Esophagus squamous epithelium (tissue), 5 donors: ENCODE measurements around the gene XAF1. TPM values are rescaled to one million over a fixed set of nuclear protein-coding genes. Genes with fewer than 3 reads are reported as not detected.
"Not testable (repeated sequence)": the region's sequence is repeated elsewhere in the genome, so short reads cannot be mapped to it uniquely, and the experiment has no call there.

Source experiments
- DNase-seq: peaks from one replicate; lab custom pipeline; 2025; lab: John Stamatoyannopoulos, UW
- H3K27ac ChIP-seq, 4 donors: fragments of 200-600 bp; sonication (generic); one replicate each; pipeline ENCODE4 v1.5.1; 2016 to 2019; ENCODE audit warnings: mild to moderate bottlenecking in 1 of 4
- H3K27me3 ChIP-seq, 4 donors: fragments of 200-600 bp; sonication (generic); 1 replicate in 3 of 4; 2 replicates in 1 of 4; pipeline versions ENCODE4 v1.5.1 to v1.6.0; 2017 to 2021; ENCODE audit warnings: antibody characterized with exemption in 1 of 4
- H3K36me3 ChIP-seq, 3 donors: fragments of 200-600 bp; sonication (generic); one replicate each; pipeline ENCODE4 v1.5.1; 2016 to 2019
- H3K4me1 ChIP-seq, 3 donors: fragments of 200-600 bp; sonication (generic); one replicate each; pipeline ENCODE4 v1.5.1; 2017 to 2019
- H3K4me3 ChIP-seq, 4 donors: fragments of 200-600 bp; sonication (generic); 1 replicate in 3 of 4; 2 replicates in 1 of 4; pipeline ENCODE4 v1.5.1; 2016 to 2019; ENCODE audit warnings: mild to moderate bottlenecking in 2 of 4, moderate library complexity in 1 of 4
- H3K9me3 ChIP-seq, 3 donors: fragments of 200-600 bp; sonication (generic); one replicate each; pipeline ENCODE4 v1.5.1; 2016 to 2019
- CTCF ChIP-seq, 6 experiments: fragments of 450-650 bp in 4 of 6; fragments of 200-600 bp in 2 of 6; sonication (generic) in 2 of 6; IDR thresholded peaks; one replicate each; pipeline ENCODE4 v1.5.1; 2016 to 2019; ENCODE audit warnings: antibody characterized with exemption in 6 of 6, mild to moderate bottlenecking in 4 of 6, moderate library complexity in 4 of 6
- POLR2A ChIP-seq, 4 donors: fragments of 450-650 bp; IDR thresholded peaks; one replicate each; pipeline ENCODE4 v1.6.1; 2017; ENCODE audit warnings: antibody characterized with exemption in 4 of 4, mild to moderate bottlenecking in 4 of 4, moderate library complexity in 3 of 4
- whole genome bisulfite sequencing, 2 donors: methylation state at CpG; one replicate each; pipeline ENCODE4 v1.1.5; 2018; 5-methylcytosine and 5-hydroxymethylcytosine counted together
- intact Hi-C: fragments of 100-400 bp; cut with DNase I; formaldehyde crosslinking; loops from one replicate; pipeline ENCODE4 v1.15.0; 2022
- total RNA-seq, 4 donors: library from RNA; depleted of rRNA; stranded (reverse); fragments of >200 nt; gene quantifications; one replicate each; pipeline ENCODE4 v1.1.0, GENCODE V29; 2016
- donor health status: DM: yes; HTN: yes; CAD: no.

XAF1 gene
- total RNA-seq, 4 donors from 2014 or later, result 6.9 to 24.0 (median 15.5) TPM

GRCh38 chr17:6721744-6722143 lies 34.1 kb upstream of the XAF1 start:
- Histone ChIP-seq H3K9me3 (no peaks in the 10 kb centered on the region), H3K4me3 (no peak overlapping the region), H3K27me3 (peaks cover 0 to 53% (median 0%) of the 10 kb centered on the region in 4 donors), H3K4me1 (no peaks in the 10 kb centered on the region), H3K27ac (no peak overlapping the region), H3K36me3 (no peaks in the 10 kb centered on the region)
- intact Hi-C loops, result no loop called here
- 81 to 86% methylated on average over 5 of the region's 5 CpGs for WGBS, 2 donors
- no peak for DNase-seq
- TF ChIP-seq CTCF (IDR thresholded peaks at IDR 0.05) (no peak), POLR2A (IDR thresholded peaks at IDR 0.05) (no peak)

GRCh38 chr17:6724009-6724408 lies 31.8 kb upstream of the XAF1 start:
- Histone ChIP-seq H3K27ac (no peak overlapping the region), H3K36me3 (no peaks in the 10 kb centered on the region), H3K4me1 (no peaks in the 10 kb centered on the region), H3K4me3 (no peak overlapping the region), H3K9me3 (no peaks in the 10 kb centered on the region), H3K27me3 (peaks cover 0 to 49% (median 0%) of the 10 kb centered on the region in 4 donors)
- TF ChIP-seq CTCF (IDR thresholded peaks at IDR 0.05), result no peak
- TF ChIP-seq POLR2A (IDR thresholded peaks at IDR 0.05), result no peak
- intact Hi-C loops, result no loop called here
- 82 to 83% methylated on average over 5 of the region's 5 CpGs for WGBS, 2 donors
- DNase-seq, result no peak

GRCh38 chr17:6729531-6729930 lies 26.3 kb upstream of the XAF1 start:
- peaks cover 0 to 13% (median 0%) of the 10 kb centered on the region in 4 donors for H3K27me3 ChIP-seq
- no peaks in the 10 kb centered on the region for H3K36me3 ChIP-seq
- TF ChIP-seq CTCF (IDR thresholded peaks at IDR 0.05) (no peak), POLR2A (IDR thresholded peaks at IDR 0.05) (no peak)
- no peak for DNase-seq
- no peaks in the 10 kb centered on the region for H3K4me1 ChIP-seq
- H3K4me3 ChIP-seq, result no peak overlapping the region
- WGBS, 2 donors, result 73 to 75% methylated on average over 2 to 4 of the region's 4 CpGs
- H3K27ac ChIP-seq, result no peak overlapping the region
- no peaks in the 10 kb centered on the region for H3K9me3 ChIP-seq
- intact Hi-C loops, result no loop called here

- H3K27ac ChIP-seq, H3K4me3 ChIP-seq, H3K9me3 ChIP-seq, H3K36me3 ChIP-seq, intact Hi-C loops, DNase-seq, H3K4me1 ChIP-seq: not testable (repeated sequence)
- peaks cover 0 to 13% (median 0%) of the 10 kb centered on the region in 4 donors for H3K27me3 ChIP-seq
- 94 to 95% methylated on average over 6 of the region's 6 CpGs for WGBS, 2 donors
Measured at GRCh38 chr17:6746665-6747064, 9.2 kb upstream of the XAF1 start.

- Histone ChIP-seq H3K4me3 (no peak overlapping the region), H3K4me1 (peaks cover 4 to 21% (median 5%) of the 10 kb centered on the region in 3 donors), H3K27ac (no peak overlapping the region), H3K36me3 (no peaks in the 10 kb centered on the region), H3K27me3 (peaks cover 0 to 5% (median 0%) of the 10 kb centered on the region in 4 donors), H3K9me3 (no peaks in the 10 kb centered on the region)
- TF ChIP-seq POLR2A (IDR thresholded peaks at IDR 0.05) (no peak), CTCF (IDR thresholded peaks at IDR 0.05) (no peak)
- DNase-seq, result no peak
- intact Hi-C loops, result no loop called here
Measured at GRCh38 chr17:6748617-6749016, 7.2 kb upstream of the XAF1 start.

GRCh38 chr17:6749519-6749918 lies 6.3 kb upstream of the XAF1 start:
- TF ChIP-seq CTCF (IDR thresholded peaks at IDR 0.05) (no peak), POLR2A (IDR thresholded peaks at IDR 0.05) (no peak)
- Histone ChIP-seq H3K27ac (no peak overlapping the region), H3K4me1 (peaks cover 5 to 28% (median 6%) of the 10 kb centered on the region in 3 donors), H3K9me3 (no peaks in the 10 kb centered on the region), H3K27me3 (no peaks in the 10 kb centered on the region), H3K4me3 (no peak overlapping the region), H3K36me3 (no peaks in the 10 kb centered on the region)
- no peak for DNase-seq
- WGBS, 2 donors, result 74 to 80% methylated on average over 6 of the region's 6 CpGs
- intact Hi-C loops, result no loop called here
